Non-pigmented ciliary epithelial cell (primary cell): ENCODE results near the gene GPBP1.
"Not testable (repeated sequence)": the region's sequence is repeated elsewhere in the genome, so short reads cannot be mapped to it uniquely, and the experiment has no call there.

ENCODE experiments used
- DNase-seq: peaks from one replicate; pipeline ENCODE4 v3.0.0-alpha.2; 2010; ENCODE audit warnings: low read depth

The GPBP1 gene, protein sequence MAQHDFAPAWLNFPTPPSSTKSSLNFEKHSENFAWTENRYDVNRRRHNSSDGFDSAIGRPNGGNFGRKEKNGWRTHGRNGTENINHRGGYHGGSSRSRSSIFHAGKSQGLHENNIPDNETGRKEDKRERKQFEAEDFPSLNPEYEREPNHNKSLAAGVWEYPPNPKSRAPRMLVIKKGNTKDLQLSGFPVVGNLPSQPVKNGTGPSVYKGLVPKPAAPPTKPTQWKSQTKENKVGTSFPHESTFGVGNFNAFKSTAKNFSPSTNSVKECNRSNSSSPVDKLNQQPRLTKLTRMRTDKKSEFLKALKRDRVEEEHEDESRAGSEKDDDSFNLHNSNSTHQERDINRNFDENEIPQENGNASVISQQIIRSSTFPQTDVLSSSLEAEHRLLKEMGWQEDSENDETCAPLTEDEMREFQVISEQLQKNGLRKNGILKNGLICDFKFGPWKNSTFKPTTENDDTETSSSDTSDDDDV

DNA sequence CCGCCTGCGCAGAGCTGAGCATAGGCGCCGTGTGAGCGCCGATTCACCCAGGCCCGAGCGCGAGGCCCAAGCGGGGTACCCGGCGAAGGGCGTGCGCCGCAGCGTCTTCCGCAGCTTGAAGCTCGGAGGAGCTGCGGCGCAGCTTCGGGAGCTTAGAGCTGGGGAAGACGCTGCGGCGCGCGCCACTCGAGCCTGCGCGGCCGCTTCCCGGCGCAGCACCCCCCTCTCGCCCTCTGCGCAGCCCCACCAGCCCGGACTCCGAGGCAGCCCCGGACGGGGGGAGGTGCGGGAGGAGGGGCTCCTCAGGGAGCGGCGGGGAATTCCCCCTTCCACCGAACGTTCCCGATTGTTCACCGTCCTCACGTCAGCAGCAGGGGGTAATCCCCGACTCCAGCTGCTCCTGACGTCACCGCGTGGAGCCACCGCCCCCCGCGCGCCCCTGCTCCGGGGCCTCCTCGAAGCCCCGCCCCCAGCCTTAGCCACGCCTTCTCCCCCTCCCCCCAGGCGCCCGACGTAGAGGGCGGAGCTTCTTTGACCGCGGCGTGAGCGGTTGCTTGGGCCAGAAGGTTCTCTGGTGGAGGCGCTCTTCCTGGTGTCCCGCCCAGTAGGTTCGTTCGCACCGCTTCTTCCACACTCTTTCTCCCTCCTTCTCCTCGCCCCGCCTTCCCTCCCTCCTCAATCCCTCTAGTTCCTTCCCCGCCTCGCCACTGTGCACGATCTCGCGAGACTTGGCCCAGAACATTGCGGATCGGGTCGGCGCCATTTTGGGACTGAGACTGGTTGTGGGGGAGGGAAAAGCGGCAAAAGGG lies at the start of gene GPBP1:
Gene GPBP1 (plus strand): TSS at position 741 of the 809 bp plus-strand sequence. CDS start 40,072 bp downstream, outside the sequence.
- peak; percentile 98 for DNase-seq

DNA sequence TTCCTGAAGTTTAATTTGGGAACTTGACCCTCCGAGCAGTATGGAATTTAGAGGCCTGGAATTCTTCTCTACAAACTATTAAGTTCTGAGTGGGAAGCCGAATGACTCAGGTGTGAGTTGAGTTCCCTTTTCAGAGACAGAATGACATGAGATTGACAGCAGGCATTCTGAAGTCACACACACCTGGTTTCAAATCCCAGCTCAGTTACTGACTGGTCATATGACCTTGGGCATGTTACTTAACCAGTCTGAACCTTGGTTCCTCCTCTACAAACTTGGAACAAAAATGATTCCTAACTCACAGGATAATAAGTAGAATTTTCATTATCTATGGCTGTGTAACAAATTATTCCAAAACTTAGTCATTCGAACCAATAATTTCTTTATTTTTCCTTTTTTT lies 45.5 kb upstream of the GPBP1 start:
- DNase-seq, result no peak

DNA sequence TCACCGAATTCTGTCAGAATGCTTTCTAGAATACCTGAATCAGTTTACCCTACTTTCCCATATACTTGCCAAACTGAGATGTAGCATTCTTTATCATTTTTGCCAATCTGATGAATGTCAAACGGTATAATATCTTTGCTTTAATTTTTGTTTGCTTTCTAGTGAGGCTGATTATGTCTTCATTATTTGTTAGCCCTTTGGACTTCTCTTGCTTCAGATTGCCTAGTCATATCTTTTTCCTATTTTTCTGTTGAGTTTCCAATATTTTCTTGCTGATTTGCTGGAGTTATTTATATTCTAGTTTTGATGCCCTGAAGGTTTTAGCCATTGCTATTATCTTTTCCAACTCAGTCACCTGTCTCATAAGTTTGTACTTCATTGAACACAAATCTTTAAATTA lies 40.3 kb upstream of the GPBP1 start:
- no peak for DNase-seq

DNA sequence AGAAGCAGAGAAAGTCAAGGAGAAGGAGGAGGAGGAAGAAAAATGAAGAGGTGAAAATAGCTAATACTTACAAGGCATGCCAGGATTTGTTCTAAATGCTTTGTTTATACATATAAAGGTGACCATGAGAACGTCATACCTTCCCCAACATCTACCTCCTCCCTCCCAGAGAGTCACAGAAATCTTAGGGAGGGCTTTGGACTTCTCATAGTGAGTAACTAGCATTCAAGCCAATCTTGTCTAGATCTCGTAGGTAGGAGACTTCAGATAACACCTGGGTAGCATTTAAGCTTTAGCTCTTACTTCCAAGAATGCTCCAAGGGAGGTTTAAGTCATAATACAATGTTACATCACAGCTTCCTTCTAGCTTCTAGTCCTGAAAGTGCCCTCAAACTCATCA lies 36.5 kb upstream of the GPBP1 start:
- no peak for DNase-seq

DNA sequence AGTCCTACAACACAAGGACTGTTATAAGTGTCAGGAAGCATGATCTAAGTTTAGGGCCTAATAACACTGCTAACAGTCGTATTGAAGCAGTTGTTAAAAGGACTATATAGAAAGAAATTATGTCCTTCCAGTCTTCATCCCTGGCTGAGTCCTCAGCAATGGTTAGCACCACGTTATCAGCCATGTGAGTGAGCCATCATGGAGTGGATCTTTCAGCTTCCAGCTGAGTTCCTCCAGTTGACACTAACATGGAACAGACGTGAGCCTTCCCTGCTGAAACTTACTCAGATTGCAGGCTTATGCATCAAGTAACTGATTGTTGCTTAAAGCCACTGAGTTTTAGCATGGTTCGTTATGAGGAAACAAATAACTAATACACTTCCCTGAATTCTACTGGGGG lies 21.5 kb upstream of the GPBP1 start:
- no peak for DNase-seq

GRCh38 chr5:57155033-57155432 lies 18.8 kb upstream of the GPBP1 start:
- no peak for DNase-seq

- no peak for DNase-seq
These were observed 16.7 kb upstream of the GPBP1 start for GRCh38 chr5:57157131-57157530.

GRCh38 chr5:57157666-57158065 lies 16.2 kb upstream of the GPBP1 start:
- no peak for DNase-seq

GRCh38 chr5:57163553-57164006 lies 10.3 kb upstream of the GPBP1 start:
- DNase-seq, result no peak

GRCh38 chr5:57164124-57164523 lies 9.7 kb upstream of the GPBP1 start:
- DNase-seq, result no peak

GRCh38 chr5:57165171-57165570 lies 8.7 kb upstream of the GPBP1 start:
- DNase-seq, result not testable (repeated sequence)

DNA sequence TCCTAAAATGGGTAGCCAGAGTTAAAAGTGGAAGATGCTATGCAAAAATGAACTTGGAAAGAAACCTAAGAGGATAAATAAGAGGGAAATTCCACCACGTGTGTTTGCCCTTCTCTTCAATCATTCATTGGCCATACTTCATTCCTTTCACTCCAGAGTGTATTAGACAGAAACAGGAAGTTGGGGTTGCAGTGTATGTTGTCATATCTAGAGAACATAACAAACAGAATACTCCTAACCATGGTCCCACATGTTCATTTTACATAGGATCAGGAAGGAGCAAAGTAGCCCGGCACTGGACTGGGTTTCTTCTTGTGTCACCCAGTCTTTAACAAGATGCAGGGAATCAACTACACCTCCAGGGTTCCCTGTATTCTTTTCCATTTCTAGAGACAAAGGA lies 7.6 kb upstream of the GPBP1 start:
- no peak for DNase-seq

GRCh38 chr5:57167201-57167600 lies 6.7 kb upstream of the GPBP1 start:
- DNase-seq, result no peak

- DNase-seq, result not testable (repeated sequence)
These were observed 3.7 kb upstream of the GPBP1 start for GRCh38 chr5:57170116-57170515.

DNA sequence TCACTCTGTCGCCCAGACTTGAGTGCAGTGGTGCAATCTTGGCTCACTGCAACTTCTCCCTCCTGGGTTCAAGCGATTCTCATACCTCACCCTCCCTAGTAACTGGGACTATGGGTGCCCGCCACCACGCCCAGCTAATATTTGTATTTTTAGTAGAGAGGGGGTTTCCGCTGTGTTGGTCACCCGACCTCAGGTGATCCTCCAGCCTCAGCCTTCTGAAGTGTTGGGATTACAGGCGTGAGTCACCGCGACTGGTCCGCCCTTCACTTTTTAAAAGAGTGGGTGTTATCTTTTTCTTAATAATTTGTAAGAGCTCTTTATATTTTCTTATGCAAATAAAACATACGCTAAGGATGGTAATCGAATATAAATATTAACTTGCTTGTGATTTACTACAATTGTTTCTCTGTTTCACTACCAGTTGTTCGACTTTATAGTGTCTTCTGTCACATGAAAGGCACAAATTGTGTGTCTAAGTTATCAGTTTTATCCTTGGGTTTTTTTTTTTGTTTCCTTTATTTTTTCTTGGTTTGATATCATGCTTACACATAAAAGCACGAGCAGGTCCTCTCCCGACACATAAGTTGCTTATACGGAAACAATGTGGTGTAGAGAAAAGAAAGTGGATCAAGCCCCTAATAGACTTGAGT lies 1.9 kb upstream of the GPBP1 start:
- DNase-seq, result no peak

GRCh38 chr5:57172466-57173318 lies 1.2 kb upstream of the GPBP1 start:
- no peak for DNase-seq

- DNase-seq, result no peak
These were observed 450 bp downstream of the GPBP1 start for GRCh38 chr5:57174128-57174889.

DNA sequence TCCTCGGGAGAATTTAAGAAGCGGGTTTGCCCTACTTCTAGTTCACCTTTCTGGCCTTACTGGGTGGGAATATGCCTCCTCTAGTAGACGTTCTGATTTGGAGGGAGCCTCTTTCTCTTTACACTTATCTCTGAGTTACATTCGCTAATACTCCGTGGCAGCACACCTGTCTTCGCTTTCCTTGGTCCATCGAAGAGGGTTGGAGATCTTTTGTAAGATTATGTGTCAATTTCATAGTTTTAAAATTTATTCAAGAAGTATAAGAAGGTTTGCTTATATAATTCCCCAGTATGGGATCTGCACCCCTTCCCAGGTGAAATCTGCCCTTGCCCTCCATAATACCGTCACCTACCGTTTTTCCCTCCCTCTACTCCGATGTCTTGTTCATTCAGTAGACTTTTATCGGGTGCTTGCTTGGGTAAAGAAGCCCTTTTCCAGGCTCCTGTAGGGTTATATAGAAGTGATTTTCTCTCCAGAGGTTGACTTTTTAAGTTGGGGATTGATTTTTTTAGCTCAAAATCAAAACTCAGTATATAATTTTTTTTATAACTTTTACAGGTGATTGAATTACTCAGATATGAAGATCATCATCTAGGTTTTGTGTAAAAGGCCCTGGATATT lies 1.1 kb downstream of the GPBP1 start:
- no peak for DNase-seq

DNA sequence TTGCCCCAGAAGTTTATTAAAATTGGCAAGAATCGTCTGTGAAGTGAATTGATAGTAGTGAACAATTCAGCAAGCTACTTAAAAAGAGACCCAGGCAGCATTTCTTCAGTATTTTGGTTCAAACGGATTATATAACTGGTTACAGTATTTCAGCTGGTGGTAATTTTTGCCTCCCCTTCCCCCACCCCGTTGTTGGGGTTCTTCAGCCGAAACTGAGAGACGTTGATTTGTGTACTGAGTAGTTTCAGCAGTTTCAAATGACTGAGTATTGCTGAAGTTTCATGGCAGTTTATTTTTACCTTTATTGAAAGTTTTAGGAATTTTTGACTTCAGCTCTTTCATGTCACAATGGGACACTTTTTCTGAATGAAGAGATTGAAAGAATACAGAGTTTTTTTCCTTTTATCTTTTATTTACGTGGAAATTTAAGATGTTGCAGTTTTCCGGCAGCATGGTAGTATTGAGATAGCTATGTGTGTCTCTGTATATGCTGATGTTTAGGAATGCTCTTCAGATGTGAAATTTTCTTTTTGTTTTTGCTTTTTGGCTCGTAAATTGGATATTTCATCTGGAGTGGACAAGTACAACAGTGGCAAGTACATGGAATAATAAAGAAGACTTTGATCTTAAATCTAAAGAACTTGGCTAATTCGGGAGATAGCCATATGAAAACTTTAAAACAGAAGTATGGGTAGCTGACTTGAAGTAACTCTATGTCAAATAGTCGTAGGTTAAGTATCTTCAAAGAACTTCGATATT lies 1.9 kb downstream of the GPBP1 start:
- no peak for DNase-seq
